ENCODE results near the gene LMTK2. TPM values are rescaled to one million over a fixed set of nuclear protein-coding genes. Genes with fewer than 3 reads are reported as not detected.

The LMTK2 gene
- total RNA-seq, 1 donor from 2014 or later, result 23.2 TPM

GRCh38 chr7:98175260-98175940, 68.7 kb downstream of the LMTK2 start:
- DNase-seq (ENCODE audit: low read depth), result no peak

GRCh38 chr7:98177553-98177952, 70.9 kb downstream of the LMTK2 start:
- DNase-seq (ENCODE audit: low read depth), result no peak

DNA sequence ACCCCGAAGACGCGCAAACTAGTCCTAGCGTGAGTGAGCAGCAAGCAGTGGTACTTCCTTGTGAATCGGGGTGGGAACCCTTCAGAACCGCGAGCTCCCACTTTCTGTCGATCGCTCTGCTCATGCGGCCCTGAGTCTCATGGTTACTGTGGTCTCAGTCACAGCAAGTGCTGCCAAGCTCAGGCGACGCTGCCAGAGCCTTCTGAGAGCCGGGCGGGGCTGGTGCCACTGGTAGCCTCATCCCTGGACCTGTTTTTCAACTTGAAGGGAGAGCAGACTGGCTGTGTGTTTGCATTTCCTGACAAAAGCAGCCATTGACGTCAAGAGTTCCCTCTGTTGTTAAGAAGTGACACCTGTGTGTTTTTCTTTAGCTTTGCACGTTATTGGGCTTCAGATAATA, 71.7 kb downstream of the LMTK2 start:
- DNase-seq (ENCODE audit: low read depth), result no peak

- no peak for DNase-seq (ENCODE audit: low read depth)
These were observed 72.3 kb downstream of the LMTK2 start for GRCh38 chr7:98178762-98179490.

DNA sequence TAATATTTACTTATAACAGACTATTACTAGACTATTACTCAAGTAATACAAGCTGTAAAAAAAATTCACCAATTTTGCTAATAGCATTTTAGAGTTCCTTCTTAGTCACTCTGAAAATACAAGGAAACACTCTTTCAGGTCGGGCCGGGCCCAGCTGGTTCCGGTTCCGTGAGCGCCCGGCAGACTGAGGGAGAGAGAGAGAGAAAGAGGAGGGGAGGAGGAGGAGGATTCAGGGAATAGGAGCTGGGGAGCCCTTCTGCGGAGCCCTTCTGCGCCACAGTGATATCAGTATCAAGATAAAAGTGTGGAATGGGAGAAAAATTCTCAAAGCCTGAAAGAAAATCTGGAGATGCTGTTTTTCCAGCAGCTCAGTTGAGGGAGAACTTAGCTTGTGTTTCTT, 74.1 kb downstream of the LMTK2 start:
- no peak for DNase-seq (ENCODE audit: low read depth)

GRCh38 chr7:98185101-98185500, 78.4 kb downstream of the LMTK2 start:
- no peak for DNase-seq (ENCODE audit: low read depth)

GRCh38 chr7:98186452-98187137, 79.9 kb downstream of the LMTK2 start:
- no peak for DNase-seq (ENCODE audit: low read depth)

DNA sequence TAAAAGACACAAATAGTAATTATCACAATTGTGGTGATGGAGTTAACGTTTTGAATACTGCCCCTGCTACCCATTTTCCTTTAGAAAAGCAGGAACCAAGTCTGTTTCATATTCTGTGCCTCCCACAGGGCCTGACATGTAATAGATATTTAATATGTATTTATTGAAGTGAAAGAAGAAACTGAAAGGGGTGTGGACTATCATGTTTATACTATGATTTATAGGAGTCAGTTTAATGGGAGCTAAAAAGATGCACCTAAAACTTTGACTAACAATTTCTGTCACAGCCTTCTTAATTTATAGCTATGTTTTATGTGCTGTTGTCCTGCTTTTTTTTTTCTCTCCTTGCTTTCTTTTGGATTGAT, 80.5 kb downstream of the LMTK2 start:
- no peak for DNase-seq (ENCODE audit: low read depth)

- no peak for DNase-seq (ENCODE audit: low read depth)
These were observed 82.9 kb downstream of the LMTK2 start for GRCh38 chr7:98189559-98189958.

DNA sequence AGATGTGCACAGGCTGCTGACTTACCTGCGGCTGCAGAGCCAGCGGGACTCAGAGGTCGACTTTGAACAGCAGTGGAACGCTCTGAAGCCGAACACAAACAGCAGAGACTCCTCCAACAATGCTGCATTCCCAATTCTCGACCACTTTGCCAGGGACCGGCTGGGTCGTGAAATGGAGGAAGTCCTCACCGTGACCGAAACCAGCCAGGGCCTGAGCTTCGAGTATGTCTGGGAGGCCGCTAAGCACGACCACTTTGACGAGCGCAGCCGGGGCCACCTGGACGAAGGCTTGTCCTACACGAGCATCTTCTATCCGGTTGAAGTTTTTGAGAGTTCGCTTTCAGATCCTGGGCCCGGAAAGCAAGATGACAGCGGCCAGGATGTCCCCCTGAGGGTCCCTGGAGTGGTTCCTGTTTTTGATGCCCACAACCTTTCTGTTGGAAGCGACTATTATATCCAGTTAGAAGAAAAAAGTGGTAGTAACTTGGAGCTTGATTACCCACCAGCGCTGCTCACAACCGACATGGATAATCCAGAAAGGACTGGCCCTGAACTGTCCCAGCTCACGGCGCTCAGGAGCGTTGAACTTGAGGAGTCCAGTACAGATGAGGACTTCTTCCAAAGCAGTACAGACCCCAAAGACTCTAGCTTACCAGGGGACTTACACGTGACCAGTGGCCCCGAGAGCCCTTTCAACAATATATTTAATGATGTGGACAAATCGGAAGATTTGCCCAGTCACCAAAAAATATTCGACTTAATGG, 85.2 kb downstream of the LMTK2 start:
- no peak for DNase-seq (ENCODE audit: low read depth)

- no peak for DNase-seq (ENCODE audit: low read depth)
These were observed 86.3 kb downstream of the LMTK2 start for GRCh38 chr7:98192781-98193457.

DNA sequence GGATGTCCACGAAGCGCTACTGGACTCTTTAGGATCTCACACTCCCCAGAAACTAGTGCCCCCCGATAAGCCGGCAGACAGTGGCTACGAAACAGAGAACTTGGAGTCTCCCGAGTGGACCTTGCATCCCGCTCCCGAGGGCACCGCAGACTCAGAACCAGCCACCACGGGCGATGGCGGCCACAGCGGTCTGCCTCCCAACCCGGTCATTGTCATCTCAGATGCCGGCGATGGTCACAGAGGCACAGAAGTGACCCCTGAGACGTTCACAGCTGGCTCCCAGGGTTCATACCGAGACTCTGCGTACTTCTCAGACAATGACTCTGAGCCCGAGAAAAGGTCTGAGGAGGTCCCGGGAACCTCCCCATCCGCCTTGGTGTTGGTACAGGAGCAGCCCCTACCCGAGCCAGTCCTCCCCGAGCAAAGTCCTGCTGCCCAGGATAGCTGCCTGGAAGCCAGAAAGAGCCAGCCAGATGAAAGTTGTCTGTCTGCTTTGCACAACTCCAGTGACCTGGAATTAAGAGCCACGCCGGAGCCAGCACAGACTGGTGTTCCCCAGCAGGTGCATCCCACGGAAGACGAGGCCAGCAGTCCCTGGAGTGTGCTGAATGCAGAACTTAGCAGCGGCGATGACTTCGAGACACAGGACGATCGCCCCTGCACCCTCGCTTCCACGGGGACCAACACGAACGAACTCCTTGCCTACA, 87.0 kb downstream of the LMTK2 start:
- no peak for DNase-seq (ENCODE audit: low read depth)

DNA sequence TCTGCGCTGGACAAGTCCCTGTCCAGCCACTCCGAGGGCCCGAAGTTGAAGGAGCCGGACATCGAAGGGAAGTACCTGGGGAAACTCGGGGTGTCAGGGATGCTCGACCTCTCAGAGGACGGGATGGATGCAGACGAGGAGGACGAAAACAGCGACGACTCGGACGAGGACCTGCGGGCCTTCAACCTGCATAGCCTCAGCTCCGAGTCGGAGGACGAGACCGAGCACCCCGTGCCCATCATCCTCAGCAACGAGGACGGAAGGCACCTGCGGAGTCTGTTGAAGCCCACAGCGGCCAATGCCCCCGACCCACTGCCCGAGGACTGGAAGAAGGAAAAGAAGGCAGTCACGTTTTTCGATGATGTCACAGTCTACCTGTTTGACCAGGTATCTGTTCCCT, 87.5 kb downstream of the LMTK2 start:
- DNase-seq (ENCODE audit: low read depth), result no peak

- no peak for DNase-seq (ENCODE audit: low read depth)
These were observed 88.2 kb downstream of the LMTK2 start for GRCh38 chr7:98194672-98195457.

- DNase-seq (ENCODE audit: low read depth), result no peak
These were observed 90.3 kb downstream of the LMTK2 start for GRCh38 chr7:98196706-98197605.

DNA sequence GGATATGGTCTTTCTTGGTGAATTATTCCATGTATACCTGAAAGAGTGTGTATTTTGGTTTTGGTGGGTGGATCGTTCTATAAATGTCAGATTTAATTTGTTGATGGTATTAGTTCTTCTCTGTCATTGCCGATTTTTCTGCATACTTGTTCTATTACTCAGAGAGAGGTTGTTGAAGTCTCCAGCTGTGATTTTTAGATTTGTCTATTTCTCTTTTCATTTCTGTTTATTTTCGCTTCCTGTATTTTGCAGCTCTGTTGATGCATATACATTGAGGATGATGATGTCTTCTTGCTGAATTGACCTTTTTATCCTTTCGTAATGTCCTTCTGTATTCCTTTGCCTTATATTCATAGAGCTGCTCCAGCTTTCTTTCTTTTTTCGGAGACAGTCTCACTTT, 92.5 kb downstream of the LMTK2 start:
- no peak for DNase-seq (ENCODE audit: low read depth)

DNA sequence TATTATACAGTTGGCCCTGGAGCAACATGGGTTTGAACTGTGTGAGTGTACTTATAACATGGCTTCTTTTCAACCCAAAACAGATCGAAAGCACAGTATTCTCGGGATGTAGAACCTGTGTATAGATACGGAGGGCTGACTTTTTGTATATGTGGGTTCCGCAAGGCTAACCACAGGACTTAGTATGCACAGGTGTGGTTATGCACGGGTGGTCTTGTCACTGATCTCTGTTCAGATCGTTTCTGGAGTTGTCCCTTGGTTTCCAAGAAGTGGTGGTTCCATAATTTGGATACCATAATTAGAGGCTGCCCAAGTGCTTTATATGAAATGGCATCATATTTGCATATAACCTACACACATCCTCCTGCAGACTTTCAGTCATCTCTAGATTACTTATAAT, 93.7 kb downstream of the LMTK2 start:
- no peak for DNase-seq (ENCODE audit: low read depth)

DNA sequence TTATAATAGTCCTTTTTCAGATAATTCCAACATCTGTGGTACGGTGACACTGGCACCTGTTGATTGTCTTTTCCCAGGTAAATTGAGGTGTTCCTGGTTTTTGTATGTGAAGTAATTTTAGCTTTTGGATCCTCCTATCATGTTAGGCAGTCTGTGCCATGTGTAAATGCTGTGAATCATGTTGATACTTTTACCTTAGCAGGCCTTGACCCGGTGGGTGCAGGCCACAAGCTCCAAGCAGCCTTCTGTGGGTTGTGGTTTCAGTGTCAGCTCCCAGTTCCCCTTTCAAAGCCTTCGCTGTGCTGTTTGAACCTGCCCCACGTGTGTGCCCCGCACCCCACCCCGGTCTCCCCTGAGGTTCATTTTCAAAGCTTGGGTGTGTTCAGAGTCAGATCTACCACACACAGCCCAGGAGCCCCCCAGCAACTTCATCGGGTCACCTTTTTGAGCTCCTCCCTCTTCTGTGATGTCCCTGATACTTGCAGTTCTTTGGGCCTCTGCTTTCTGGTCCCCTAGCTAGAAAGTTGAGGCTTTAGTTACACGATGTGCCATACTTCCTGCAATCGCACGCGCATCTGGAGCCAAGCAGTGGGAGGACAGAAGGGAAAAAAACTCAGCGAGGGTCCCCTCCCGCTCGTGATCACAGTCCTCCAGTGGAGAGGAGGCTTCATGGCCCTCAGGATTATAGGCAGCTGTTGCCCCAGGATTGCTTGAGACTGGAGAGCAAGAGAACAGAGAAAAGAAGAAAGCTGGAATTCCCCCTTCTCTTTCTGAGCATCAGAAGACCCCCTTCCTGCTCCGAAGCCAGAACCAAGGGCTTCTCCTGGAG, 95.9 kb downstream of the LMTK2 start:
- DNase-seq (ENCODE audit: low read depth), result peak; percentile 7
